Smooth muscle cell of the umbilical artery (primary cell): ENCODE measurements around the gene AS3MT. TPM values are rescaled to one million over a fixed set of nuclear protein-coding genes. Genes with fewer than 3 reads are reported as not detected.

Experiments used
- total RNA-seq: library from RNA; depleted of rRNA; stranded (reverse); fragments of >200 nt; gene quantifications from 2 replicates; pipeline ENCODE4 v1.2.3, GENCODE V29; 2014

The AS3MT gene
- 3.9 and 5.3 TPM in 2 replicates for total RNA-seq

DNA sequence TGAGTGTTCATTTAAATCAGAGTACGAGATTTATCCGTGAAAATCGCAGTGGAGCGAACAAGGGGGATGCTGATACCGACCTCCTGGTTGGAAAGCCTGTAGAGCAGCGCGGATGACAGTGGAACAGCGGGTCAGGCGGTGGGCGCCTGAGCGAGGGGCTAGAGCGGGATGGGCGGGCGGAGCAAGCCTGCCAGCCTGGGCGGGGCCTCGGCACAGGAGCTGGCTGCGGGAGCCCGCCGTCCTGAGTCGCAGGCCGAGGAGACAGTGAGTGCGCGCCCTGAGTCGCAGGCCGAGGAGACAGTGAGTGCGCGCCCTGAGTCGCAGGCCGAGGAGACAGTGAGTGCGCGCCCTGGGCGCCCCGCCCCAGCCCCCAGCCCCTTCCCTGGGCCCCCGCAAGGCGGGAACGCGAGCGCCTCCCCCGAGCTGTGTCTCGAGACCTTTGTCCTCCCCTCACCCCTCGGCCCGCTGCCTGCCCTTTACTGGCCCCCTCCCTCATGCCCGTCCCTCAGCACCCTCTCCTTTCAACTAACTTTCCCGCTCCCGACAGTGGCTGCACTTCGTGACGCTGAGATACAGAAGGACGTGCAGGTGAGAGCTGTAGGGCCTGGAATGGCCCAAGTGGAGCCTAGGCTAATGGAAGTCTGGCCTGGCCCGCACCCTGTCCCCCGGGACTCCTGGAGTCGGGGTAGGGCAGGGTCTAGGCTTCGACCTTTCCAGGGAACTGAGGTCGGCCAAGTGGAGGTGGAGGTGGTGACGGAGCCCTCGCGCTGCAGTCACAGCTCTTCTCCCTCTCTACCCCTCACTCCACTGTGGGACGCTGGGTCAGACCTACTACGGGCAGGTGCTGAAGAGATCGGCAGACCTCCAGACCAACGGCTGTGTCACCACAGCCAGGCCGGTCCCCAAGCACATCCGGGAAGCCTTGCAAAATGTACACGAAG lies at the start of gene AS3MT:
TSS of gene AS3MT (plus strand) at position 213 of the 941 bp plus-strand sequence. CDS start at position 336, 123 bp downstream.

GRCh38 chr10:102837230-102837721 lies 32.0 kb upstream of the AS3MT start, which contains the start of gene CYP17A1:
Gene CYP17A1 (minus strand): TSS chr10:102837413. CDS start chr10:102837361, 52 bp downstream.

GRCh38 chr10:102917962-102918816 lies 48.9 kb downstream of the AS3MT start, which contains the start of gene CNNM2:
Gene CNNM2 (plus strand): TSS chr10:102918294. CDS start chr10:102918481, 187 bp downstream.

Other genes with a start within 250 kb of the AS3MT start
- 86.4 and 135 TPM in 2 replicates for gene TRIM8, start 225.0 kb upstream of the AS3MT start, total RNA-seq
- 6.0 and 8.6 TPM in 2 replicates for gene ARL3, start 155.1 kb upstream of the AS3MT start, total RNA-seq
- gene SFXN2, start 154.8 kb upstream of the AS3MT start, total RNA-seq = 2.4 and 6.4 TPM in 2 replicates
- 51.3 and 78.7 TPM in 2 replicates for gene WBP1L, start 125.5 kb upstream of the AS3MT start, total RNA-seq
- gene CYP17A1, start 32.1 kb upstream of the AS3MT start, total RNA-seq = not detected in 2 replicates
- gene BORCS7, start 15.2 kb upstream of the AS3MT start, total RNA-seq = 16.1 and 26.7 TPM in 2 replicates
- 7.1 and 8.4 TPM in 2 replicates for gene CNNM2, start 48.8 kb downstream of the AS3MT start, total RNA-seq